Thyroid gland (tissue), 4 donors: ENCODE data around the gene SERHL2.

Experiments used
- CTCF ChIP-seq, 6 experiments: fragments of 200-600 bp in 3 of 6; fragments of 450-650 bp in 3 of 6; sonication (generic) in 3 of 6; IDR thresholded peaks; one replicate each; pipeline ENCODE4 v1.5.1; 2016 to 2019; ENCODE audit warnings: antibody characterized with exemption in 6 of 6, mild to moderate bottlenecking in 2 of 6, inconsistent platforms in 1 of 6, moderate library complexity in 1 of 6
- POLR2A ChIP-seq, 2 donors: fragments of 450-650 bp; IDR thresholded peaks; one replicate each; pipeline ENCODE4 v1.6.1; 2017; ENCODE audit warnings: antibody characterized with exemption in 2 of 2, mild to moderate bottlenecking in 2 of 2, moderate library complexity in 1 of 2

GRCh38 chr22:42582987-42583386, 29.2 kb downstream of the SERHL2 start:
- TF ChIP-seq CTCF (IDR thresholded peaks at IDR 0.05) (no peak), POLR2A (IDR thresholded peaks at IDR 0.05) (no peak)
